ENCODE data around the gene SMOC1.

Gene SMOC1

GRCh38 chr14:69931960-69932359 is 52.7 kb downstream of the SMOC1 start:
- H3K4me1 ChIP-seq (ENCODE audit: insufficient read depth, low read length, severe bottlenecking) = no peaks in the 10 kb centered on the region
- no peaks in the 10 kb centered on the region for H3K79me2 ChIP-seq (ENCODE audit: insufficient read depth, low read length)
- no peaks in the 10 kb centered on the region for H3F3A ChIP-seq (ENCODE audit: insufficient read depth, low read length)
- no peak overlapping the region for H3K9ac ChIP-seq (ENCODE audit: low read length)
- H3K27me3 ChIP-seq (ENCODE audit: insufficient read depth, low read length) = peaks cover 11% of the 10 kb centered on the region
- no peaks in the 10 kb centered on the region for H3K36me3 ChIP-seq (ENCODE audit: insufficient read depth, low read length)
- H3K4me2 ChIP-seq (ENCODE audit: low read length) = no peak overlapping the region
- no peaks in the 10 kb centered on the region for H3K9me3 ChIP-seq (ENCODE audit: low read length)
- no peak overlapping the region for H3K4me3 ChIP-seq (ENCODE audit: low read depth, low read length, poor library complexity, severe bottlenecking)
- H4K20me1 ChIP-seq (ENCODE audit: insufficient read depth, low read length) = no peaks in the 10 kb centered on the region
- H3K27ac ChIP-seq (ENCODE audit: low read depth, low read length, poor library complexity, severe bottlenecking) = no peak overlapping the region
- H2AFZ ChIP-seq (ENCODE audit: low read length) = no peak overlapping the region
- no peak for TF ChIP-seq EZH2 (IDR thresholded peaks at IDR 0.05; ENCODE audit: borderline replicate concordance, low read length)
- no peak for TF ChIP-seq CTCF (IDR thresholded peaks at IDR 0.05; ENCODE audit: low read length)
- H3K9me2 ChIP-seq (ENCODE audit: low read depth, low read length) = no peaks in the 10 kb centered on the region

- Histone ChIP-seq H3F3A (ENCODE audit: insufficient read depth, low read length) (no peaks in the 10 kb centered on the region), H3K9me2 (ENCODE audit: low read depth, low read length) (no peaks in the 10 kb centered on the region), H3K4me2 (ENCODE audit: low read length) (no peak overlapping the region), H3K36me3 (ENCODE audit: insufficient read depth, low read length) (no peaks in the 10 kb centered on the region), H3K79me2 (ENCODE audit: insufficient read depth, low read length) (no peaks in the 10 kb centered on the region), H3K27ac (ENCODE audit: low read depth, low read length, poor library complexity, severe bottlenecking) (no peak overlapping the region), H3K9ac (ENCODE audit: low read length) (no peak overlapping the region), H4K20me1 (ENCODE audit: insufficient read depth, low read length) (no peaks in the 10 kb centered on the region), H3K4me1 (ENCODE audit: insufficient read depth, low read length, severe bottlenecking) (no peaks in the 10 kb centered on the region), H3K4me3 (ENCODE audit: low read depth, low read length, poor library complexity, severe bottlenecking) (no peak overlapping the region), H3K27me3 (ENCODE audit: insufficient read depth, low read length) (peaks cover 11% of the 10 kb centered on the region), H3K9me3 (ENCODE audit: low read length) (no peaks in the 10 kb centered on the region), H2AFZ (ENCODE audit: low read length) (no peak overlapping the region)
- no peak for TF ChIP-seq EZH2 (IDR thresholded peaks at IDR 0.05; ENCODE audit: borderline replicate concordance, low read length)
- no peak for TF ChIP-seq CTCF (IDR thresholded peaks at IDR 0.05; ENCODE audit: low read length)
Observed at GRCh38 chr14:69932391-69932790, 53.2 kb downstream of the SMOC1 start.

- Histone ChIP-seq H3K27me3 (ENCODE audit: insufficient read depth, low read length) (peaks cover 11% of the 10 kb centered on the region), H3K9me3 (ENCODE audit: low read length) (no peaks in the 10 kb centered on the region), H4K20me1 (ENCODE audit: insufficient read depth, low read length) (no peaks in the 10 kb centered on the region), H3F3A (ENCODE audit: insufficient read depth, low read length) (no peaks in the 10 kb centered on the region), H2AFZ (ENCODE audit: low read length) (no peak overlapping the region), H3K27ac (ENCODE audit: low read depth, low read length, poor library complexity, severe bottlenecking) (no peak overlapping the region), H3K4me3 (ENCODE audit: low read depth, low read length, poor library complexity, severe bottlenecking) (no peak overlapping the region), H3K36me3 (ENCODE audit: insufficient read depth, low read length) (no peaks in the 10 kb centered on the region), H3K9me2 (ENCODE audit: low read depth, low read length) (no peaks in the 10 kb centered on the region), H3K79me2 (ENCODE audit: insufficient read depth, low read length) (no peaks in the 10 kb centered on the region), H3K9ac (ENCODE audit: low read length) (no peak overlapping the region), H3K4me1 (ENCODE audit: insufficient read depth, low read length, severe bottlenecking) (no peaks in the 10 kb centered on the region), H3K4me2 (ENCODE audit: low read length) (no peak overlapping the region)
- no peak for TF ChIP-seq CTCF (IDR thresholded peaks at IDR 0.05; ENCODE audit: low read length)
- no peak for TF ChIP-seq EZH2 (IDR thresholded peaks at IDR 0.05; ENCODE audit: borderline replicate concordance, low read length)
Observed at GRCh38 chr14:69933623-69934275, 54.5 kb downstream of the SMOC1 start.
